MM.1S (cell line): ENCODE measurements around the gene ERICH3.

Experiments
- DNase-seq: peaks from one replicate; pipeline ENCODE4 v3.0.0-alpha.2; 2015
- H2AFZ ChIP-seq: fragments of 300-600 bp; sonication (generic); 2 replicates; pipeline ENCODE4 v1.6.0; 2016; ENCODE audit warnings: antibody characterized with exemption, low read length
- H3F3A ChIP-seq: fragments of 300-600 bp; sonication (generic); 2 replicates; pipeline ENCODE4 v1.6.1; 2016; ENCODE audit warnings: mild to moderate bottlenecking, antibody characterized with exemption, low read length, moderate library complexity, mixed read lengths; ENCODE audit not compliant: insufficient read depth
- H3K27ac ChIP-seq: fragments of 300-600 bp; sonication (generic); 2 replicates; pipeline ENCODE4 v1.5.1; 2016; ENCODE audit warnings: mild to moderate bottlenecking, low read length
- H3K27me3 ChIP-seq: fragments of 300-600 bp; sonication (generic); replicated peaks from 2 replicates; pipeline ENCODE4 v1.6.0; 2016; ENCODE audit warnings: low read length; ENCODE audit not compliant: insufficient read depth
- H3K36me3 ChIP-seq: fragments of 300-600 bp; sonication (generic); replicated peaks from 2 replicates; pipeline ENCODE4 v1.6.1; 2016; ENCODE audit warnings: mild to moderate bottlenecking, low read length, mixed read lengths; ENCODE audit not compliant: insufficient read depth
- H3K4me1 ChIP-seq: fragments of 300-600 bp; sonication (generic); 2 replicates; pipeline ENCODE4 v1.6.1; 2016; ENCODE audit warnings: low read length, mixed read lengths
- H3K4me2 ChIP-seq: fragments of 300-600 bp; sonication (generic); 2 replicates; pipeline ENCODE4 v1.6.0; 2016; ENCODE audit warnings: low read depth, low read length
- H3K4me3 ChIP-seq: fragments of 300-600 bp; sonication (generic); 2 replicates; pipeline ENCODE4 v1.5.1; 2016; ENCODE audit warnings: low read length, mixed read lengths
- H3K79me2 ChIP-seq: fragments of 300-600 bp; sonication (generic); 2 replicates; pipeline ENCODE4 v1.6.1; 2016; ENCODE audit warnings: mixed run types, low read length, mixed read lengths
- H3K9ac ChIP-seq: fragments of 300-600 bp; sonication (generic); 2 replicates; pipeline ENCODE4 v1.6.1; 2016; ENCODE audit warnings: low read length, mixed read lengths
- H3K9me2 ChIP-seq: fragments of 300-600 bp; sonication (generic); replicated peaks from 2 replicates; pipeline ENCODE4 v1.6.1; 2016; ENCODE audit warnings: mild to moderate bottlenecking, low read length, mixed read lengths; ENCODE audit not compliant: insufficient read depth
- H3K9me3 ChIP-seq: fragments of 300-600 bp; sonication (generic); replicated peaks from 2 replicates; pipeline ENCODE4 v1.6.1; 2016; ENCODE audit warnings: mild to moderate bottlenecking, low read length, mixed read lengths; ENCODE audit not compliant: insufficient read depth
- H4K20me1 ChIP-seq: fragments of 300-600 bp; sonication (generic); 2 replicates; pipeline ENCODE4 v1.6.1; 2016; ENCODE audit warnings: mild to moderate bottlenecking, low read length, moderate library complexity, mixed read lengths; ENCODE audit not compliant: insufficient read depth
- CTCF ChIP-seq: fragments of 300-600 bp; sonication (generic); IDR thresholded peaks from 2 replicates; pipeline ENCODE4 v1.5.1; 2016; ENCODE audit warnings: antibody characterized with exemption, low read length, mixed read lengths
- EZH2 ChIP-seq: fragments of 300-600 bp; sonication (generic); optimal IDR thresholded peaks from 2 replicates; pipeline ENCODE3; 2017; ENCODE audit warnings: low read depth, mild to moderate bottlenecking, antibody characterized with exemption, low read length, mixed read lengths
- EZH2phosphoT487 ChIP-seq: fragments of 300-600 bp; sonication (generic); IDR thresholded peaks from 2 replicates; pipeline ENCODE4 v1.6.1; 2018; ENCODE audit warnings: antibody characterized with exemption, low read length

ERICH3 gene

GRCh38 chr1:74681851-74682250 lies 8.3 kb upstream of the ERICH3 start:
- Histone ChIP-seq H3F3A (no peaks in the 10 kb centered on the region), H3K79me2 (no peaks in the 10 kb centered on the region), H3K36me3 (no peaks in the 10 kb centered on the region), H3K9me3 (no peaks in the 10 kb centered on the region), H3K9ac (no peak overlapping the region), H3K27me3 (no peaks in the 10 kb centered on the region), H2AFZ (no peak overlapping the region), H3K4me1 (no peaks in the 10 kb centered on the region), H3K4me3 (no peak overlapping the region), H3K4me2 (no peak overlapping the region), H3K9me2 (no peaks in the 10 kb centered on the region), H4K20me1 (no peaks in the 10 kb centered on the region), H3K27ac (no peak overlapping the region)
- no peak for DNase-seq
- no peak for TF ChIP-seq CTCF
- no peak for TF ChIP-seq EZH2phosphoT487
- no peak for TF ChIP-seq EZH2

DNA sequence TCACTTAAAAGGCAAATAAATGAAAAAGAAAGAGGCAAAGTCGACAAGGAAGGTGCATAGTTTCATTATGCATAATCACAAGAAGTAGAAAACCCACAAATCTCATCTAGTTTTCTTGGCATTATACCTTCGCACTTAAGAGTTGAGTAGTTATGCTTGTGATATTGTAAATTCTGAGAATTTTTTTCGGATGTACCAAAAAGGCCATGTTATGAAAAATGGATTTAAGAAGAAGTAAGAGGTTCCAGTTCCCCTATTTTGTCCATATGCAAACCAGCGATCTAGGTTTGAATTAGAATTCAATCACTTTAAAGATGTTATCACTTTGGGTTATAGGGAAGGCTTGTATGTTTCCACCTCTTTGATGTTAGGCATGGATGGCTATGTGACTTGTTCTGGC lies 7.9 kb upstream of the ERICH3 start:
- no peak overlapping the region for H3K9ac ChIP-seq
- no peaks in the 10 kb centered on the region for H3K9me3 ChIP-seq
- no peaks in the 10 kb centered on the region for H3K27me3 ChIP-seq
- no peaks in the 10 kb centered on the region for H3K9me2 ChIP-seq
- H3F3A ChIP-seq, result no peaks in the 10 kb centered on the region
- no peak for DNase-seq
- no peak overlapping the region for H3K4me2 ChIP-seq
- no peaks in the 10 kb centered on the region for H3K4me1 ChIP-seq
- no peak for TF ChIP-seq CTCF
- TF ChIP-seq EZH2phosphoT487, result no peak
- TF ChIP-seq EZH2, result no peak
- H2AFZ ChIP-seq, result no peak overlapping the region
- H3K4me3 ChIP-seq, result no peak overlapping the region
- no peaks in the 10 kb centered on the region for H4K20me1 ChIP-seq
- H3K79me2 ChIP-seq, result no peaks in the 10 kb centered on the region
- no peak overlapping the region for H3K27ac ChIP-seq
- no peaks in the 10 kb centered on the region for H3K36me3 ChIP-seq

DNA sequence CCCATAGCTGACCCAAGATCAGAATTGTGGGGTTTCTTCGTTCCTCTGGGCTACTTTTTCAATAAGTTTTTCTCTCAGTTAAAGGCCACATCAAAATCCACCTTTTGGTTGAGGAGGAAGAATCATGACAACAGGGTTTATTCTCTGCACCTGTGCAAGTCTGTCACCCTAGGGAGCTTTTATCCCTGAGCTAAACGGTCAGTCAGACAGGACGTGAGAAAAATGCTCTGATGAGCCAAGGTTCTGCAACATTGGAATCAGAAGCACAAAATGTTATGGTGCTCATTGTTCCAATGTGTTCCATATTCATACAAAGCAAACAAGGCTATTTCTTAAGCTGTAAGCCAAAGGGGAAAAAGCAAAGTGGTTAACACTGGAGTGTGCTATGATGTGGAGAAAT lies 7.4 kb upstream of the ERICH3 start:
- Histone ChIP-seq H3K9me3 (no peaks in the 10 kb centered on the region), H3K27me3 (no peaks in the 10 kb centered on the region), H2AFZ (no peak overlapping the region), H3K9me2 (no peaks in the 10 kb centered on the region), H3K27ac (no peak overlapping the region), H3K9ac (no peak overlapping the region), H3F3A (no peaks in the 10 kb centered on the region), H3K36me3 (no peaks in the 10 kb centered on the region), H3K4me1 (no peaks in the 10 kb centered on the region), H3K4me2 (no peak overlapping the region), H3K4me3 (no peak overlapping the region), H4K20me1 (no peaks in the 10 kb centered on the region), H3K79me2 (no peaks in the 10 kb centered on the region)
- TF ChIP-seq CTCF (no peak), EZH2 (no peak), EZH2phosphoT487 (no peak)
- DNase-seq, result no peak
